GM21526 (cell line): ENCODE results near the gene ZDHHC8.

Source experiments
- ATAC-seq: cut with Tn5 transposase; IDR thresholded peaks from one replicate; pipeline ENCODE4 v1.9.1; 2021; ENCODE audit warnings: moderate library complexity; ENCODE audit not compliant: unreplicated experiment, low FRiP score

ZDHHC8 gene, protein sequence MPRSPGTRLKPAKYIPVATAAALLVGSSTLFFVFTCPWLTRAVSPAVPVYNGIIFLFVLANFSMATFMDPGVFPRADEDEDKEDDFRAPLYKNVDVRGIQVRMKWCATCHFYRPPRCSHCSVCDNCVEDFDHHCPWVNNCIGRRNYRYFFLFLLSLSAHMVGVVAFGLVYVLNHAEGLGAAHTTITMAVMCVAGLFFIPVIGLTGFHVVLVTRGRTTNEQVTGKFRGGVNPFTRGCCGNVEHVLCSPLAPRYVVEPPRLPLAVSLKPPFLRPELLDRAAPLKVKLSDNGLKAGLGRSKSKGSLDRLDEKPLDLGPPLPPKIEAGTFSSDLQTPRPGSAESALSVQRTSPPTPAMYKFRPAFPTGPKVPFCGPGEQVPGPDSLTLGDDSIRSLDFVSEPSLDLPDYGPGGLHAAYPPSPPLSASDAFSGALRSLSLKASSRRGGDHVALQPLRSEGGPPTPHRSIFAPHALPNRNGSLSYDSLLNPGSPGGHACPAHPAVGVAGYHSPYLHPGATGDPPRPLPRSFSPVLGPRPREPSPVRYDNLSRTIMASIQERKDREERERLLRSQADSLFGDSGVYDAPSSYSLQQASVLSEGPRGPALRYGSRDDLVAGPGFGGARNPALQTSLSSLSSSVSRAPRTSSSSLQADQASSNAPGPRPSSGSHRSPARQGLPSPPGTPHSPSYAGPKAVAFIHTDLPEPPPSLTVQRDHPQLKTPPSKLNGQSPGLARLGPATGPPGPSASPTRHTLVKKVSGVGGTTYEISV

DNA sequence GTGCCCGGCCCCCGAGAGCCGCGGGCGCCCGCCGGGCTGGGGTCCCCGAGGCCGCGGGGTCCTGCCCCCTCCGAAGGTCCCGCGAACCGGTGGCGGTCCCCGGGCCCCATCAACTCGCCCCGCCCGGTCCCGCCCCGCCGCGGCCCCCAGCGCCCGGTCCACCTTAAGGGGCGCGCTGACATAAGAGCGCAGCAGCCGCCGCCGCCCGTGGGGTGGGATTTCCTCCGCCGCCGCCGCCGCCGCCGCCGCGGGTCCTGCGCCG is at the start of gene ZDHHC8:
Gene ZDHHC8 (plus strand): TSS at position 208 of the 262 bp plus-strand sequence. CDS start 144 bp downstream, outside the sequence.
- no peak for ATAC-seq

DNA sequence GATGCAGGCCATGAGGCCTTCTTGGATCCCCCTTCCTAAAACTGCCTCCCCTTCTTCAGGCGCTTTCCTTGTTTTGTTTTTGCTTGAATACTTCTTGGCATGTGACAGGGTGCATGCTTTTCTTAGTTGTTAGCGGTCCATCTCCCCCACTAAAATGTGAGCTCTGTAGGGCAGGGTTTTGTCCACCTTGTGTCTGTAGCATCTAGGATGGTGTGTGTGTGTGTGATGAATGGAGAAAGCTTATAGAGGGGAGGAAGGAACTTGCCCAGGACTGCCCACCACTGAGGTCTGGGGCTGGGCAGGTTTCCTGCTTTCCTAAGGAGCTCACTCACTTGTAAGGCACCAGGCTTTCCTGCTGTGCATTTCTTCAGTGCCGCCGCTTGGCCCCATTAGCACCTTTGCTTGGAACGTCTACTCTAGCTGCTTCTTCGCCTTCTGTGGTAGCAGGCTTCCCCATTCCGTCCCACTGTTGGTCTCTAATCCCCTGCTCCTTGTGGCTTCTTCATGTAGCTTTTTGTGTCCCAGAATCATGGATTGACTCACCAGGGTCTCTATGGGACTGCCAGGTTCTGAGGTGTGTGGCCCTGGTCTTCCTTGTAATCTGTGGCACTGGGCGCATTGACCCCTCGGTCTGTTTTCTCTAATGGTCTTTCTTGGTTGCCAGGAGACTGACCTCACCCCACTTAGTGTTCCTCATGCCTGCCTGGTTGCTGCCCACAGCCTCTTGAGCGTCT is 48.3 kb upstream of the ZDHHC8 start:
- no peak for ATAC-seq

DNA sequence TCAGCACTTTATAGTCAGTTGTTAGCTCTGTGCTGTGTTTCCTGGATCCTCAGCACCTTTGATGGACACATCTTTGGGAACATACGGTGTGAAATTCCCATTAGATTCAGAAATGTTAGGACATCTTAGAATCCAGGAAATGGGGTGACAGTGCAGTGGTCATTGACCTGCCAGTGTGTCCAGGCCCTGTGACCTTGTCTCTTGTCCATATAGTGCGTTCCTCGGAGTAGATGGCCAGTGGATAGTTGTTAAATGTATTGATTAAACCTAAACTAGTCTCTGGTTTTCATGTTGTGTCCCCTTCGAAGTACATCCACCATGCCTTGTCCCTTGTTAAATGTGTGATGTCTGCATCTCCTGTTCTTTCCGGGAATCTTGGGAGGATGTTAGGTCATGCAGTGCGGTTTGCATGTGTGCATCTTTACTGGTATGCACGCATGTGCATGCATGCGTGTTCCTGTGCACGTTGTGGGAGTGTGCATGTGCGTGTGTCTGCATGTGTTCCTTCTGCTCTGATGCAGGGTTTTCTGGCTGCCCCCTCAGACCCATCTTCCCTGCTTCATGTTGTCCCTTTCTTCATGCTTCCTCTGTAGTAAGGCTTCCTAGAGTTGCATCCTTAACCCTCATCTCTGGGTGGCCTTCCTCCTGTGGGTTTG is 47.6 kb upstream of the ZDHHC8 start:
- ATAC-seq, result no peak

DNA sequence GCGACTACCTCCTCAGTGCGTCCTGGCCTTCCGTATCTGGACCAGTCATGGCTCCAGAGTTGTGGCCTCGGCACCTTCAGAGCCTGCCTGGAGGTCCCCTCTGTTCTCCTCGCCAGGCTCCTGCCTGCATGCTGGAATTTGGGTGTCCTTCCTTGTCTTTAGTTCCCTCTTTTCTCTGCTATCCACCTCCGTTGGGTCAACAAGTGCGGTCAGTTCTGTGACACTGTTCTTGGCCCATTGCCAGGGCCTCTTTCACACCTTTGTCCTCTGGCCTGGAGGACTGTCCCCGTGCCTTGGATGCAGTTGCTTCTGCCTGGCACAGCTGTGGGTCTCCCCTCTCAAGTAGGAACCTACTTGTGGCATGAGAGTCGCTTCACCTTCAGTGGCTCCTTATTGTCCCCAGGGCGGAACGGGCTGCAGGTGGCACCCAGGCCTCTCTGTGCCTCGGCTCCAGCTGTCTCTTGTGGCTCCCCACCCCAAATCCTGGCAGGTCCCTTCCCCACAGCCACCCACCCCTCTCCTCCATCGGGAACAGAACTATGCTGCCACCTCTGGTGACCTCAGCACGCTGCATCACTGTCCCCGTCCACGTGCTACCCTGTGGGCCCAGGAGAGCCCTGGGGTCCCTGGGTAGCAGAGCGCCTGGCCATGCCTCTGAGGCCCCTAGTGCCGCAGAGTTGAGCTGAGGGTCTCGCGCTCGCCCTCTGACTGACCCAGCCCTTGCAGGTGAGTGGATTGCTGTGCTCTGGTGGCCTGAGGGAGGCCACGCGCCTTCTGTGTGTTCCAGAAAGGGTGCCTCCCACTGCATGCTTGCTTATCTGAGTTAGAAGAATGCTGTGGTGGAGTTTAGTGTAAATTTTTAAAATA is 46.8 kb upstream of the ZDHHC8 start:
- no peak for ATAC-seq

DNA sequence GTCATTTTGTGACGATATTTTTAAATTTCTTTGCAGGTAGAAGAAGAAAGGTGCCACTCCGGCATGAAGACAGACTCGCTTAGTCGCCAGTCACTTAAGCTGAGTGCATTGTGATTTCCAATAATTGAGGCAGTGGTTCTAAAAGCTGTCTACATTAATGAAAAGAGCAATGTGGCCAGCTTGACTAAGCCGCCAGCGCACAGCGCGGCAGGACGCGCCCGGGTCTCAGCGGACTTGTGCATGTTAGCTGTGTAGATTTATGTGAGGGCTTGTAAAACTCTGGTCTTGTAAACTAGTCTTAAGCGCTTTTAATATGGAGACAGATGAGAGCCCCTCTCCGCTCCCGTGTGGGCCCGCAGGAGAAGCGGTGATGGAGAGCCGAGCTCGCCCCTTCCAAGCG is 46.0 kb upstream of the ZDHHC8 start:
- ATAC-seq, result no peak

DNA sequence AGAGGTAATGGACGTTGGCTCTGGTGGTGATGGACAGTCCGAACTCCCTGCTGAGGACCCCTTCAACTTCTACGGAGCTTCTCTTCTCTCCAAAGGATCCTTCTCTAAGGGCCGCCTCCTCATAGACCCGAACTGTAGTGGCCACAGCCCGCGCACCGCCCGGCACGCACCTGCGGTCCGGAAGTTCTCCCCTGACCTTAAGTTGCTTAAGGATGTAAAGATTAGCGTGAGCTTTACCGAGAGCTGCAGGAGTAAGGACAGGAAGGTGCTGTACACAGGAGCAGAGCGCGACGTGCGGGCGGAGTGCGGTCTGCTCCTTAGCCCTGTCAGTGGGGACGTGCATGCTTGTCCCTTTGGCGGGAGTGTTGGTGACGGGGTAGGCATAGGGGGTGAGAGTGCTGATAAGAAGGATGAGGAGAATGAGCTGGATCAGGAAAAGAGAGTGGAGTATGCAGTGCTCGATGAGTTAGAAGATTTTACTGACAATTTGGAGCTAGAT is 45.5 kb upstream of the ZDHHC8 start:
- ATAC-seq, result no peak

DNA sequence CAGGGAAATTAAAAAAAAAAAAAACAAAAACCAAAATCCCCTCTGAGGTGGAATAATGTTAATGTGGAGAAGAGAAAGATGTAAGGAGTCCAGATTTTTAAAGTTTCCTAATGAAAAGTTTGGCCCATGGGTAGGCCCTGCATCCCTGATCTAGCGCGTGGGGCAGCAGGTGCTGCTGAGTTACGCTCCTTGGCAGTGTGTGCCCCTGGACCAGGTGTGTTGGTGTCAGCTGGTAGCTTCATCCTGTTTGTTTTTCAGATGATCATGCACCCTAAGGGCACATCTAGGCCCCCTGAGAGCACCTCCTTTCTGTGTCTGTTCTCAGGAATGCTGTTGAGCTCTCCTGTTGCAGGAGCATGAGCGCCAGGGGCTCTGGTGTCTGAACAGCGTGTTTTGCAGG is 44.8 kb upstream of the ZDHHC8 start:
- no peak for ATAC-seq

DNA sequence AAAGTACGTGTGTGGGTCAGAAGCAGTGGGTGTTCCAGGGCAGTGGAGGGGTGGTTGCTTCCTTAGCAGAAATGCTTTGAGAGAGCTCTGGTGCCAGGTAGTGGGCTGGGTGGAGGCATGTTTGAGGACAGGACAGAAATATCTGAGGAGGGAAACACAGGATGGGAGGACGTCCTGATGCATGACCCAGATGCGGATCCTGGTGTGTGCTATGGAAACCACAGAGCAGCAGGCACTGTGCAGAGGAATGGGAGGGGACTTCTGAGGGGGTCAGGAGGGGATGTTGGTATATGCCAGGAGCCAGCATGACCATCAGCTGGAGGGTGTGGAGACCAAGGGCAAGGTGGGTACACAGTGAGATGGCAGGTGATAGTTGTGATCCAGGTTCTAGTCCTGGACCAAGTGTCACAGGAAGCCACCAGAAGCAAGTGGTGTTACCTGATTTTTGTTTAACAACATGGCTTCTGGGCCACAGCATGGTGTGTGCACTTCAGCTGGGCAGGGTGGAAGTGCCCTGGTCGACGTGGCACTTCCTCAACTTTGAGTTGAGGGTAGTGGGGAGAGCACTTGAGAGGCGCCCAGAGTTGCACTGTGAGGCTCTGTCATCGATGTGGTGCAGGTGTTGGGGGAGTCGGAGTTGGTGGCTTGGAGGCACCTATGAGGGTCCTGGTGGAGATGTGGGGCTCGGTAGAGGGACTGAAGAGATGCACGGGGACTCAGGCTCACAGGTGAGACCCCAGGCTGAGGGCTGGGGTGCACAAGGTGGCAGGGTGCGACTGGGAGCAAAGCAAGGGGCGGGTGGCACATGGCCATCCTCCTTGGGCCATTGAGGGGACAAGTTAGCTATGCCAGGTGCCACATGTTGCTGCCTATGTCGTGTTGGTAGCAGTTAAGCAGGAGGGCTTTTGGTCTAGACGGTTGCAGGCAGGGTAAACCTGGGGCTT is 44.0 kb upstream of the ZDHHC8 start:
- no peak for ATAC-seq

DNA sequence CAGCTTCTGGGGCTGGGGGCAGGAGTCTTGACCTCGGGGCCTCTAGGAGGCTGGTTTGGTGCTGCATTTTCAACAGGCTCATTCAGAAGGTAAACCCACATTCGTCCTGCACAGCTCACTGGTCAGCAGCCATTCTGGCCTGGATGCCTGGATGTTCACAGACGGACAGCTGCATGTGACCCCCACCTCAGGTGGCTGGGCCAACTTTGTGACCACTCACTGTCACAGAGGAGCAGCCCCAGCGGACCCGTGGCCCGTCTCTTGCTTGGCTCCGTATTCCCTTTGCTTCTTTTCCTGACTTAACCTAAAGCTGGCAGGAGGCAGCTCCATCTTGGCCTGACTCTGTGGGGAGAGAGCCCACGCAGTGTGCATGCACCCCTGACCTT is 43.3 kb upstream of the ZDHHC8 start:
- ATAC-seq, result no peak

DNA sequence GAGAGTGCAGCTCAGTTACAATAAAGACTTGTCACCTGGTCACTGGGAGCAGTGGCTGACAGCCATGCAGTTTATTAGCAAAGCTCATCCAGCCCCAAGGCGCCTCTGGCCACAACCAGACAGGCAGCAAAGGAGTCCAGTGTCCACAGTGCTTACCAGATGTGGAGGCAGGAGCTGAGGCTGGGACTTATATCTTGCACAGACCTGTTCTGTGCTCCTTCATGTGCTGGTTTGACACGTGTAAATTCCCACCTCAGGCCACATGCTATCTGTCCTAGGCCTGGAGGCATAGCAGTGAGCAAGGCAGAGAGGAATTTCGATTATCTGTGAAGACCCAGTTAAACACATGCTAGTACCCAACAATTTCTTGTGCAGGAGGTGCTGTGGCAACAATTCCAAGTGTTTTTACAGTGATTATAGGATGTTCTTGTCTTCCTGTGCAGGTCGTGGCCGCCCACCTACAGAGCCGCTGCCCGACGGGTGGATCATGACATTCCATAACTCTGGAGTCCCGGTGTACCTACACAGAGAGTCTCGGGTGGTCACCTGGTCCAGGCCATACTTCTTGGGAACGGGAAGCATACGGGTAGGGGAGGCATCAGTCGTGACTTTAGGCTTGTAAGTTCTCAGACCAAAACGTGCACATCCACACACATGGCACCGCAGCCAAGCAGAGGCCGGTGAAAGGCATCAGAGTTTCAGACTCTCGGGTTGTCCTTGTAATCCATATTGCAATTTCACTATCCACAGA is 42.2 kb upstream of the ZDHHC8 start:
- ATAC-seq, result no peak

DNA sequence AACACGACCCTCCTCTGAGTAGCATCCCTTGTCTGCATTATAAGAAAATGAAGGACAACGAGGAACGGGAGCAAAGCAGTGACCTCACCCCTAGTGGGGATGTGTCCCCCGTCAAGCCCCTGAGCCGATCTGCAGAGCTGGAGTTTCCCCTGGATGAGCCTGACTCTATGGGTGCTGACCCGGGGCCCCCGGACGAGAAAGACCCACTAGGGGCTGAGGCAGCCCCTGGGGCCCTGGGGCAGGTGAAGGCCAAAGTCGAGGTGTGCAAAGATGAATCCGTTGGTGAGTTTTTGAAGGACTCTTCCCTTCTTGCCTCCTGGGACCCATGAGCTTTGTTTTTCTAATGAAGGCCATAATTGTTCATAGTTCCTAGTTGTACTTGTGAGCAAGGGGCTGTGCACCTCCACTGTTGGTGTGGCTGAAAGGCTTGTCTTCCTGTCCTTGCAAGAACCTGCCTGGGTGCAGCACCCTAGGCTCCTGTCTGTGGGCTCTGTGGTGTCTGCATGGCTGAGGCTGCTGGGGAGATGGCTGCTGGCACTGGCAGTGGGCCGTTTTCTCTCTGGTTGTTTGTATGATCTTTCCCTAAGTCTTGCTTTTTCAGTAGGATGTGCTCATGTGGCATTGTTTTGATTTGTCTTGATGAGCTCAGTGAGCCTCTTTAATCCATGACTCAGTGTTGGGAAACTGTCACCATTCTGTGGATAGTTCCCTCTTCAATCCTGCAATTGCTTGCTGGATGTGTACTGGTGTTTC is 41.5 kb upstream of the ZDHHC8 start:
- no peak for ATAC-seq

DNA sequence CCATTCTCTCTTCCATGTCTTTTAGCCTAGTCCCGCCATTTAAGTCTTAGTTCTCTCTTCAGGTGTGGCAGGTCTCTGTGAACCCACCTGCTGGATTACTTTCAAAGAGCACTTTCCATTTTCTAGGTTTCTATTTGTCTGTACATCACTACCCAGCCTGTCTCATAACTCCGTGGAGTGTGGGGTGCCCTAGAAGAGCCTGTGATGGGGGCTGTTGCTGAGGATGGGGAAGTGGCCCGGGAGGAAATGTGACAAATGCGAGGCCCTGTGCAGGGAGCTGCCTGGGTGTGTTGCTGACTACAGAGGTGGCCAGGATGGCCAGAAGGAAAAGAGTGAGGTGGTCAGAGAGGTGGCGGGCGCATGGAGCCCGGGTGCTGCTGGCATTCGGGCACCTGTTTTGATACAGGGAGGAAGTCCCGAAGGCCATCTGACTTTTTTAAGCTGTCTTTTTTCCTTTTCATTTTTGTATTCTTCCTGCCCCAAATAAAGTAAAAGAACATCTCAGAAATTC is 40.8 kb upstream of the ZDHHC8 start:
- ATAC-seq, result no peak

DNA sequence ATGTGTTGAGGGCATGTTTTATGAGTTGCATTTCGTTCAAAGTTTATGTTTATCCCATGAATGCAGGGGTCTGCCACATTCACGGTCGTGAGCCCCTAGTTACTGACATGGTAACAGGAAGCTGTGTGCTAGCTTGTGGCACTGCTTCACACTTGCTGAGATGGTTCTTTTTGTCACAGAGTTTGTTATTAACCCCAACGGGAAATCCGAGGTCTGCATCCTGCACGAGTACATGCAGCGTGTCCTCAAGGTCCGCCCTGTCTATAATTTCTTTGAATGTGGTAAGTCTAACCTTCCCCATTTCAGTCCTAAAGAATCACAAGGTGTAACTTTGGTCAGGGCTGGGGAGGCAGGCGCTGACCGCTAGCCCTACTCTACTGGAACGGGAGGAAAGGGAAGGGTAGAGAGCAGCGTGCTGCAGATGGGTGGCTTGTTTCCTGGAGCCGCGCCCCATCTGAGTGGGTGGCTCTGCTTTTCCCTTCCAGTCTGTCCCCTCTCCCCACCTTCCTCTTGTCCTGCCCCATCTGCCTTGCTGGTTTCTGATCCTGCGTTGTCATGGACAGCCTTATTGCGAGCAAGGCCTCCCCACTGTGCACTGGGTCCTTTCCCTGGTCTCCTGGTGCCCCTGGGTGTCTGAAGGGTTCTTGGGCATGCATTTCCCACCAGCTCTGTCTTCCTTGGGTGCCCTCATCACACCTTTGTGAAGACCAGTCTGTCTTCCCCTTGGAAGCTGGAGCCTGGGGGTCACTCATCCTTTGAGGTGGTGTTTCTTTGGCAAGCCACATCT is 39.7 kb upstream of the ZDHHC8 start:
- ATAC-seq, result no peak

DNA sequence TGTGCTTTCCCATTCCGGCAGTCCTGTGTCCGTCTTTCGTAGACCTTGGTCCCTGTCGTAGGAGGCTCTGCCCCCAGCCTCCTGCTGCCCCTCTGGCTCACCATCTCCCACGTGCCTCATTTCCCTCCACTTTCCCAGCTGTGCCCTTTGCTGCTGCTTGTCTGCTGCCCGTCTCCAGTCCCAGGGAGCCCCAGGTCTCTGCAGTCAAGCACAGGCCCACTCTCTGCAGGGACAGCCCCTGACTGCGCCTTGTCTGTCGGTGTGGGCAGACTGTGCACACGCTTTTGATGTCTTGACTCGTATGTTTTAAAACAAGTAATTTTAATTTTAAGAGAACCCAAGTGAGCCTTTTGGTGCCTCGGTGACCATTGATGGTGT is 39.1 kb upstream of the ZDHHC8 start:
- ATAC-seq, result no peak

DNA sequence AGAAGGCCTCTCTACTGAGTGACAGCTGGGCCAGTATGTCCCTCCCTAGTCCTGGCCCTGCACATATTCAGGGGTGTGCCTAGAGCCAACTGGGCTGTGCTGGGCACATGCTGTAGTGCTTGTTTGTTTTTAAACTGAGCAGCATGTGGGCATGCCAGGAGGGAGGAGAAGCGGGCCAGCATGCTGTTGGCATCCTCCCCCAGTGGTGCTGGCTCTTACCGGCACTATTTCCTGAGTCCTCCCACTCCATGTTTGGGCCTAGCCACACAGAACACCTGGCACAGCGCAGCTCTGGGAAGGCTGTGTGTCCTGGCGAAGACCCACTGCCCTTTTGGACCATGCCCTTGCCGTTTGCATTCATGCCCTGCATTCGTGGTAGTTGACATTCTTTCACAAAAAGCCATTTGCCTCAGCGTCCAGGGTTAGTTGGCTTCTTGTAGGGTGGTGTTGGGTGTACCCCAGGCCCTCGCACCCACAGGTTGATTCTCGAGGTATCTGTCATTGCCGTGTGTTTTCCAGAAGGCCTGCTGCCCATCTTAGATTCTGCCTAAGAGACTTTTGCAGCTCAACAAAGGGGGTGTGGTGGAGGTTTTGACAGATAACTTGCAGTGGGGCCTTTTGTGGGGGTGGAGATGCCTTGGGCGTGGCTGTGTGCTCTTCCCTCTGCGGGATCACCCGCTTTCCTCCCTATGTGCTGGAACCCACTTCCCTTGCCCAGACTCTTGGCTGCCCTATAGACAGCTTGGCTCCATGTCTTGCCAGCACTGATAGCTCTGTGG is 38.0 kb upstream of the ZDHHC8 start:
- no peak for ATAC-seq
